WTC11 (cell line): ENCODE data around the gene COG5. TPM values are rescaled to one million over a fixed set of nuclear protein-coding genes. Genes with fewer than 3 reads are reported as not detected.

Source experiments
- ATAC-seq: fragments of 200-7000 bp; cut with Tn5 transposase; 2 replicates; pipeline ENCODE4 v1.10.0; 2021; ENCODE audit warnings: mild to moderate bottlenecking, moderate library complexity
- CTCF ChIA-PET: fragments of 300-600 bp; sonication (Branson Sonifier 250); formaldehyde crosslinking; loops from one replicate; lab custom pipeline; 2021; ENCODE audit warnings: antibody characterized with exemption; lab: Charles Lee
- POLR2A ChIA-PET: fragments of 350-600 bp; sonication (Branson Sonifier 250); formaldehyde crosslinking; loops from one replicate; lab custom pipeline; 2021; ENCODE audit warnings: antibody characterized with exemption; lab: Charles Lee
- DNase-seq: peaks from one replicate; pipeline ENCODE4 v3.0.0; 2021; ENCODE audit warnings: low spot score
- H3K27ac Mint-ChIP-seq: 2 replicates; pipeline ENCODE4 v1.8.0; 2021; ENCODE audit warnings: mixed read lengths
- H3K27me3 Mint-ChIP-seq: 2 replicates; pipeline ENCODE4 v1.8.0; 2021; ENCODE audit warnings: low read depth, mild to moderate bottlenecking, moderate library complexity, mixed read lengths
- H3K36me3 Mint-ChIP-seq: 2 replicates; pipeline ENCODE4 v1.8.0; 2021; ENCODE audit warnings: mixed read lengths
- H3K4me1 Mint-ChIP-seq: 2 replicates; pipeline ENCODE4 v1.8.0; 2022; ENCODE audit warnings: mixed read lengths
- H3K4me3 Mint-ChIP-seq: 2 replicates; pipeline ENCODE4 v1.8.0; 2021; ENCODE audit warnings: mild to moderate bottlenecking, moderate library complexity, mixed read lengths
- H3K9me3 Mint-ChIP-seq: 2 replicates; pipeline ENCODE4 v1.8.0; 2021; ENCODE audit warnings: mixed read lengths
- ATF3 ChIP-seq: sonication (generic); formaldehyde crosslinking; conservative IDR thresholded peaks from 2 replicates; pipeline ENCODE4 v1.8.1; 2022; ENCODE audit warnings: mild to moderate bottlenecking, missing genetic modification reagents
- ETV6 ChIP-seq: sonication (generic); formaldehyde crosslinking; IDR thresholded peaks from 2 replicates; pipeline ENCODE4 v1.8.1; 2022; ENCODE audit warnings: mild to moderate bottlenecking, missing genetic modification reagents
- FOXK1 ChIP-seq: sonication (generic); formaldehyde crosslinking; IDR thresholded peaks from 2 replicates; pipeline ENCODE4 v1.8.0; 2022; ENCODE audit warnings: mild to moderate bottlenecking, moderate library complexity, missing genetic modification reagents
- GRHL2 ChIP-seq: fragments of 250-450 bp; sonication (Bioruptor Pico); IDR thresholded peaks from 2 replicates; pipeline ENCODE4 v1.8.0; 2022; ENCODE audit warnings: mild to moderate bottlenecking, moderate library complexity; ENCODE audit not compliant: insufficient replicate concordance, severe bottlenecking
- GTF2I ChIP-seq: fragments of 250-450 bp; sonication (Bioruptor Pico); conservative IDR thresholded peaks from 2 replicates; pipeline ENCODE4 v1.4.0; 2021; ENCODE audit warnings: mild to moderate bottlenecking
- HMGXB4 ChIP-seq: sonication (generic); formaldehyde crosslinking; IDR thresholded peaks from 2 replicates; pipeline ENCODE4 v1.8.1; 2023; ENCODE audit warnings: mild to moderate bottlenecking, moderate library complexity, missing genetic modification reagents
- IRF2 ChIP-seq: sonication (generic); formaldehyde crosslinking; IDR thresholded peaks from 2 replicates; pipeline ENCODE4 v1.8.0; 2022; ENCODE audit warnings: low read depth, missing genetic modification reagents, borderline replicate concordance
- MAX ChIP-seq: sonication (generic); formaldehyde crosslinking; IDR thresholded peaks from 2 replicates; pipeline ENCODE4 v1.8.0; 2022; ENCODE audit warnings: mild to moderate bottlenecking, missing genetic modification reagents
- MXD4 ChIP-seq: fragments of 250-450 bp; sonication (Bioruptor Pico); IDR thresholded peaks from 2 replicates; pipeline ENCODE4 v1.8.0; 2021; ENCODE audit warnings: mild to moderate bottlenecking, moderate library complexity, borderline replicate concordance
- NFE2L1 ChIP-seq: sonication (generic); formaldehyde crosslinking; IDR thresholded peaks from 2 replicates; pipeline ENCODE4 v1.8.1; 2023; ENCODE audit warnings: missing genetic modification reagents
- NR2C2 ChIP-seq: sonication (generic); formaldehyde crosslinking; IDR thresholded peaks from 2 replicates; pipeline ENCODE4 v1.8.0; 2022; ENCODE audit warnings: mild to moderate bottlenecking, missing genetic modification reagents
- OVOL2 ChIP-seq: fragments of 250-450 bp; sonication (Bioruptor Pico); IDR thresholded peaks from 2 replicates; pipeline ENCODE4 v1.9.0; 2021; ENCODE audit warnings: mild to moderate bottlenecking, borderline replicate concordance
- RELA ChIP-seq: sonication (generic); formaldehyde crosslinking; IDR thresholded peaks from 2 replicates; pipeline ENCODE4 v1.8.1; 2022; ENCODE audit warnings: missing genetic modification reagents, mild to moderate bottlenecking, borderline replicate concordance
- SMAD3 ChIP-seq: sonication (generic); formaldehyde crosslinking; IDR thresholded peaks from 2 replicates; pipeline ENCODE4 v1.8.0; 2022; ENCODE audit warnings: missing genetic modification reagents, mild to moderate bottlenecking, borderline replicate concordance
- TEAD4 ChIP-seq: sonication (generic); formaldehyde crosslinking; IDR thresholded peaks from 2 replicates; pipeline ENCODE4 v1.8.0; 2022; ENCODE audit warnings: mild to moderate bottlenecking, missing genetic modification reagents
- TP53 ChIP-seq: sonication (generic); formaldehyde crosslinking; IDR thresholded peaks from 2 replicates; pipeline ENCODE4 v1.8.1; 2023; ENCODE audit warnings: mild to moderate bottlenecking, missing genetic modification reagents
- ZMAT4 ChIP-seq: fragments of 250-450 bp; sonication (Bioruptor Pico); IDR thresholded peaks from 2 replicates; pipeline ENCODE4 v1.9.0; 2021; ENCODE audit warnings: mild to moderate bottlenecking
- ZNF121 ChIP-seq: sonication (generic); formaldehyde crosslinking; IDR thresholded peaks from 2 replicates; pipeline ENCODE4 v1.8.0; 2023; ENCODE audit warnings: missing genetic modification reagents
- ZNF138 ChIP-seq: sonication (generic); formaldehyde crosslinking; conservative IDR thresholded peaks from 2 replicates; pipeline ENCODE4 v1.8.1; 2022; ENCODE audit warnings: mild to moderate bottlenecking, moderate library complexity, missing genetic modification reagents
- ZNF232 ChIP-seq: sonication (generic); formaldehyde crosslinking; IDR thresholded peaks from 2 replicates; pipeline ENCODE4 v1.8.0; 2022; ENCODE audit warnings: mild to moderate bottlenecking, missing genetic modification reagents
- ZNF281 ChIP-seq: sonication (generic); formaldehyde crosslinking; IDR thresholded peaks from 2 replicates; pipeline ENCODE4 v1.8.0; 2023; ENCODE audit warnings: mild to moderate bottlenecking, missing genetic modification reagents
- ZNF416 ChIP-seq: fragments of 250-450 bp; sonication (Bioruptor Pico); IDR thresholded peaks from 2 replicates; pipeline ENCODE4 v1.9.0; 2021; ENCODE audit warnings: mild to moderate bottlenecking, inconsistent platforms
- ZNF425 ChIP-seq: fragments of 250-450 bp; sonication (Bioruptor Pico); conservative IDR thresholded peaks from 2 replicates; pipeline ENCODE4 v1.9.0; 2021; ENCODE audit warnings: mild to moderate bottlenecking
- ZSCAN18 ChIP-seq: fragments of 250-450 bp; sonication (Bioruptor Pico); IDR thresholded peaks from 2 replicates; pipeline ENCODE4 v2.1.2; 2022; ENCODE audit warnings: mild to moderate bottlenecking, moderate library complexity
- total RNA-seq: library from RNA; stranded (reverse); gene quantifications from 3 replicates; pipeline ENCODE4 v1.2.3, GENCODE V29; 2021

COG5 gene
- total RNA-seq, 1 experiment from 2014 or later = 23.8 TPM

- no peak for TF ChIP-seq ZNF232
- TF ChIP-seq ZMAT4 (CRISPR knock-in tag) = no peak
- no peak for TF ChIP-seq ZNF281 (CRISPR knock-in tag)
- TF ChIP-seq FOXK1 = no peak
- no peak for TF ChIP-seq HMGXB4 (CRISPR knock-in tag)
- TF ChIP-seq ZNF121 = no peak
- TF ChIP-seq, all 79 proteins: peak for 0
Measured at GRCh38 chr7:107370816-107371215, 192.9 kb downstream of the COG5 start (continued).

GRCh38 chr7:107364787-107365186, 198.9 kb downstream of the COG5 start:
- no peak overlapping the region for H3K27ac Mint-ChIP-seq
- no peak overlapping the region for H3K4me3 Mint-ChIP-seq
- H3K9me3 Mint-ChIP-seq = peaks cover 8% of the 10 kb centered on the region
- DNase-seq = no peak
- TF ChIP-seq ZNF425 (CRISPR knock-in tag) (no peak), NR2C2 (CRISPR knock-in tag) (no peak), MAX (CRISPR knock-in tag) (no peak), MXD4 (CRISPR knock-in tag) (no peak), NFE2L1 (CRISPR knock-in tag) (no peak), RELA (CRISPR knock-in tag) (no peak), ATF3 (CRISPR knock-in tag) (no peak), ZNF138 (CRISPR knock-in tag) (no peak), ETV6 (CRISPR knock-in tag) (no peak), IRF2 (CRISPR knock-in tag) (no peak), SMAD3 (CRISPR knock-in tag) (no peak), TP53 (CRISPR knock-in tag) (no peak), GTF2I (CRISPR knock-in tag) (no peak), GRHL2 (no peak), TEAD4 (CRISPR knock-in tag) (no peak), ZSCAN18 (CRISPR knock-in tag) (no peak), ZNF416 (no peak), OVOL2 (CRISPR knock-in tag) (no peak)
- no peak for ATAC-seq
- peaks cover 14% of the 10 kb centered on the region for H3K4me1 Mint-ChIP-seq
- ChIA-PET CTCF (interaction anchor here (0.6 to 0.7 kb wide), 2 partner anchors 601 to 1623 kb away, joined by 4 to 9 read pairs; no protein-coding TSS in a partner anchor), POLR2A (no interaction called here)
- H3K27me3 Mint-ChIP-seq = no peaks in the 10 kb centered on the region
- H3K36me3 Mint-ChIP-seq = peaks cover 21% of the 10 kb centered on the region
